HG02840 (cell line): Measurements from ENCODE around the gene MT1G.
"Not testable (repeated sequence)": the region's sequence is repeated elsewhere in the genome, so short reads cannot be mapped to it uniquely, and the experiment has no call there.

Experiments
- ATAC-seq: cut with Tn5 transposase; IDR thresholded peaks from one replicate; pipeline ENCODE4 v1.9.1; 2021; ENCODE audit warnings: mild to moderate bottlenecking, moderate library complexity, moderate number of reproducible peaks; ENCODE audit not compliant: unreplicated experiment, low FRiP score

MT1G gene

DNA sequence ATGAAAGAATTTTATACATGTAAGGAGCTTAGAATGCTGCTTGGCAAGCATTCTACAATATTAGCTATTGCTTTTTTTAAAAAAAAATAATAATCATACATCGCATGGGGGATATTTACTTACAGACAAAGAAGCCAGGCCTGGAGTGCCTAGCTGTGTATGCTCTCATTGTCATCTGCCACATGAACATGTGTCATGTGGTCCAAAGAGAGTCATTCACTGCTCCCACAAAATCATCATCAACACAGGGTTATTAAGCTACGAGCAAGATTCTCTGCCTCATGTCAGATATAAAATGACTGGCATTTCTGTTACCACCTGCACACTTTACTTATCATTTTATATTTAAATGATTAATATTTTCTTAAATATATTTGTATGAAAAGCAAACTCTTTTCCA, 44.2 kb downstream of the MT1G start:
- no peak for ATAC-seq

DNA sequence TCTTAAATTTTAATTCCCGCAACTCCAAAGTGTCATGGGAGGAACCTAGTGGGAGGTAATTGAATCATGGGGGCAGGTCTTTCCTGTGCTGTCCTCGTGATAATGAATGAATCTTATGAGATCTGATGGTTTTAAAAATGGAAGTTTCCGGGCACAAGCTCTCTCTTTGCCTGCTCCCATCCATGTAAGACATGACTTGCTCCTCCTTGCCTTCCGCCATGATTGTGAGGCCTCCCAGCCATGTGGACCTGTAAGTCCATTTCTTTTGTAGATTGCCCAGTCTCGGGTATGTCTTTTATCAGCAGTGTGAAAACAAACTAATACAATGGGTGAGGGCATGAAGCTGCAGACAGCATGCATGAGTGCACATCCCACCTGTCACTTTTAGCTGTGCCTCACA, 44.7 kb downstream of the MT1G start:
- not testable (repeated sequence) for ATAC-seq

DNA sequence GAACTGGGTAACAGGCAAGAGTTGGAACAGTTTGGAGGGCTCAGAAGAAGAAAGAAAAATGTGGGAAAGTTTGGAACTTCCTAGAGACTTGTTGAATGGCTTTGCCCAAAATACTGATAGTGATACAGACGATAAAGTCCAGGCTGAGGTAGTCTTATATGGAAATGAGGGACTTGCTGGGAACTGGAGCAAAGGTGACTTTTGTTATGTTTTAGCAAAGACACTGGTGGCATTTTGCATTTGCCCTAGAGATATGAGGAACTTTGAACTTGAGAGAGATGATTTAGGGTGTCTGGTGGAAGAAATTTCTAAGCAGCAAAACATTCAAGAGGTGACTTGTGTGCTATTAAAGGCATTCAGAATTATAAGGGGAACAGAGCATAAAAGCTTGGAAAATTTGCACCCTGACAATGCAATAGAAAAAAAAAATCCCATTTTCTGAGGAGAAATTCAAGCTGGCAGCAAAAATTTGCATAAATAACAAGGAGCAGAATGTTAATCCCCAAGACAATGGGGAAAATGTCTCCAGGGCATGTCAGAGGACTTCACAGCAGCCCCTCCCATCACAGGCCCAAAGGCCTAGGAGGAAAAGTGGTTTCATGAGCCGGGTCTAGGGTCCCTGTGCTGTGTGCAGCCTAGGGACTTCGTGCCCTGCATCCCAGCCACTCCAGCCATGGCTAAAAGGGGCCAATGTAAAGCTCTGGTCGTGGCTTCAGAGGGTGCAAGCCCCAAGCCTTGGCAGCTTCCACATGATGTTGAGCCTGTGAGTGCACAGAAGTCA, 46.0 kb downstream of the MT1G start:
- not testable (repeated sequence) for ATAC-seq

DNA sequence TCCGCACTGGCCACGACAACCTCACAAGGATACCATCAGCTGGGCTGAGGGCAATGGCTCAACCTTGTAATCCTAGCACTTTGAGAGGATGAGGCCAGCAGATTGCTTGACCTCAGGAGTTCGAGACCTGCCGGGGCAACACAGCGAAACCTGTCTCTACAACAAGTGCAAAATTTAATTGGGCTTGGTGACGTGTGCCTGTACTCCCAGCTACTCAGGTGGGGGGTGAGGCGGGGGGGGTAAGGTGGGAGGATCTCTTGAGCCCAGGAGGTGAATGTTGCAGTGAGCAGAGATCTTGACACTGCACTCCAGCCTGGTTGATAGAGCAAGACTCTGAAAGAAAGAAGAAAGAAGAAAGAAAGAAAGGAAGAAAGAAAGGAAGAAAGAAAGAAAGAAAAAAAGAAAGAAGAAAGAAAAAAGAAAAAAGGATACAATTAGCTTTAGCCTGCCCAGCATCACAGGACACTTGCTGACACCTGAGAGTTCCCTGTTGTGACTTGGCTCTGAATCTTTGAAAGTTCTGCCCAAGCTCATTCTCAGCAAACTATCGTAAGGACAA, 47.4 kb downstream of the MT1G start:
- ATAC-seq: no peak

- no peak for ATAC-seq
These were observed 49.7 kb downstream of the MT1G start for GRCh38 chr16:56618138-56618537.

DNA sequence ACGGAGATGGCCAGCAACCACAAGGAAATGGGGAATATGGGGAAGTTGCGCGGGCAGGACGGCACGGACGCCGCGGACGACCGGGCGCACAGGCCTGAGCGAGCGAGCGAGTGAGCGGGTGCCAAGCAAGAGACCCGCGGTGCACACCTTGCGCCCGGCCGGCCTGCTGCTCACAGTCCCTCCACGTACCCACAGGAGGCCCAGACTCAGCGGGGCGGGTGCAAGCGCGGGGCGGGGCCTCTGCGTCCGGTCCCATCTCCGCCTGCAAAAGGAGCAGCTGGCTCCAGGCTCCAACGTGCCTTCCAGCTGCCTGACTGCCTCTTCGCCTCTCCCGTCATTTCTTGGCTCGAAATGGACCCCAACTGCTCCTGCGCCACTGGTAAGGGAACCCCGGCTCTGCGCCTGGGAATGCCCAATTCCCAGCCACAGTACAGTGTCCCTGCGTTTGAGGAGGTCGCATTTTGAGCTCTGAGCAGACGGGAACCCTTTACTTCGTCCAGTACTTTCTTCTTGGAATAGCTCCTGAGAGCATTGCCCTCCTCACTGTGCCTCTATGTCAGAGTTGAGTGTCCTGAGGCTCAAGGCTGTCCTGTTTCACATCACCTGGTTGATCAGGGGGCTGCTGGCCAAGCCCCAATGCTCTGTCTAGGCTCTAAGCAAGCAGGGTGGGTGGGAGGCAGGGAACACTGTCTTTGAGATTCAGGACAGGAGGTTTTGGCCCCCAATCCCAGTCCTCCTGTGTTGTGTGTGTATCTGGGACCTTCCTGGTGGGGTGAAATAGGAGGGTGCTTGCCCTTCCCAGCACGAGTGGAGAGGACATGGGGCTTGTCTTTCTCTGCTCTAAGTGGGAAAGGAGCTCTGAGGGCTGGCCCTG, 50.4 kb downstream of the MT1G start:
- ATAC-seq: no peak
